ENCODE results near the gene CNOT6L. TPM values are rescaled to one million over a fixed set of nuclear protein-coding genes. Genes with fewer than 3 reads are reported as not detected.
"Not testable (repeated sequence)": the region's sequence is repeated elsewhere in the genome, so short reads cannot be mapped to it uniquely, and the experiment has no call there.

CNOT6L gene
- total and polyA plus RNA-seq, 2 experiments from 2014 or later, result 6.5 to 9.2 TPM

- Histone ChIP-seq H3K9ac (no peak overlapping the region), H3K27ac (no peak overlapping the region), H3K4me2 (ENCODE audit: unreplicated experiment) (no peak overlapping the region), H3K4me1 (ENCODE audit: insufficient read depth) (no peaks in the 10 kb centered on the region), H3K9me2 (ENCODE audit: insufficient read depth) (no peaks in the 10 kb centered on the region), H3K4me3 (no peak overlapping the region), H4K20me1 (ENCODE audit: insufficient read depth) (no peaks in the 10 kb centered on the region), H3K9me3 (ENCODE audit: low read depth) (no peaks in the 10 kb centered on the region), H3F3A (ENCODE audit: insufficient read depth) (no peaks in the 10 kb centered on the region), H3K36me3 (ENCODE audit: low read depth) (0 out of 2 replicates have a peak, but pooled peaks cover 13% of the 10 kb centered on the region), H3K27me3 (replicated peaks; ENCODE audit: insufficient read depth) (no peaks in the 10 kb centered on the region), H3K79me2 (ENCODE audit: insufficient read depth) (no peaks in the 10 kb centered on the region), H2AFZ (no peak overlapping the region)
- 96 to 100% methylated on average over 1 of the region's 1 CpG for WGBS, 2 experiments (ENCODE audit: low coverage in 1 of 2, low lambda C conversion rate in 2 of 2, missing lambda C conversion rate in 2 of 2)
- DNase-seq, result no peak
- TF ChIP-seq EZH2phosphoT487 (IDR thresholded peaks at IDR 0.05; ENCODE audit: insufficient read depth, low read depth) (no peak), EZH2 (IDR thresholded peaks at IDR 0.05; ENCODE audit: insufficient read depth, poor library complexity, severe bottlenecking) (no peak)
- in situ Hi-C loops (cut with MboI), result no loop called here
Observed at GRCh38 chr4:77728420-77728819, 90.7 kb downstream of the CNOT6L start.

GRCh38 chr4:77721073-77721472 lies 98.1 kb downstream of the CNOT6L start:
- Histone ChIP-seq H3K27ac (no peak overlapping the region), H3K79me2 (ENCODE audit: insufficient read depth) (no peaks in the 10 kb centered on the region), H2AFZ (no peak overlapping the region), H3K36me3 (ENCODE audit: low read depth) (0 out of 2 replicates have a peak, but pooled peaks cover 19% of the 10 kb centered on the region), H3K4me2 (ENCODE audit: unreplicated experiment) (no peak overlapping the region), H3K27me3 (replicated peaks; ENCODE audit: insufficient read depth) (no peaks in the 10 kb centered on the region), H3K9me3 (ENCODE audit: low read depth) (no peaks in the 10 kb centered on the region), H3F3A (ENCODE audit: insufficient read depth) (no peaks in the 10 kb centered on the region), H3K9me2 (ENCODE audit: insufficient read depth) (no peaks in the 10 kb centered on the region), H3K4me1 (ENCODE audit: insufficient read depth) (no peaks in the 10 kb centered on the region), H3K4me3 (no peak overlapping the region), H3K9ac (no peak overlapping the region), H4K20me1 (ENCODE audit: insufficient read depth) (no peaks in the 10 kb centered on the region)
- in situ Hi-C loops (cut with MboI), result no loop called here
- no peak for DNase-seq
- no peak for TF ChIP-seq EZH2 (IDR thresholded peaks at IDR 0.05; ENCODE audit: insufficient read depth, poor library complexity, severe bottlenecking)
- no peak for TF ChIP-seq EZH2phosphoT487 (IDR thresholded peaks at IDR 0.05; ENCODE audit: insufficient read depth, low read depth)

- H3K4me3 ChIP-seq; H3K9ac ChIP-seq; H3K27me3 ChIP-seq (replicated peaks; ENCODE audit: insufficient read depth); H3K9me3 ChIP-seq (ENCODE audit: low read depth); H4K20me1 ChIP-seq (ENCODE audit: insufficient read depth); in situ Hi-C loops (cut with MboI); H3K79me2 ChIP-seq (ENCODE audit: insufficient read depth); H3K4me2 ChIP-seq (ENCODE audit: unreplicated experiment); DNase-seq; H3F3A ChIP-seq (ENCODE audit: insufficient read depth); H3K27ac ChIP-seq; H3K4me1 ChIP-seq (ENCODE audit: insufficient read depth); H3K9me2 ChIP-seq (ENCODE audit: insufficient read depth); H2AFZ ChIP-seq: not testable (repeated sequence)
- H3K36me3 ChIP-seq (ENCODE audit: low read depth), result 0 out of 2 replicates have a peak, but pooled peaks cover 12% of the 10 kb centered on the region
- WGBS, 2 experiments (ENCODE audit: low coverage in 1 of 2, low lambda C conversion rate in 2 of 2, missing lambda C conversion rate in 2 of 2), result 80 to 87% methylated on average over 3 of the region's 3 CpGs
Observed at GRCh38 chr4:77718500-77718899, 100.7 kb downstream of the CNOT6L start.

GRCh38 chr4:77715414-77716290 lies 103.5 kb downstream of the CNOT6L start:
- no peaks in the 10 kb centered on the region for H3F3A ChIP-seq (ENCODE audit: insufficient read depth)
- in situ Hi-C loops (cut with MboI), result no loop called here
- no peak overlapping the region for H2AFZ ChIP-seq
- no peak for DNase-seq
- H3K4me2 ChIP-seq (ENCODE audit: unreplicated experiment), result no peak overlapping the region
- no peaks in the 10 kb centered on the region for H3K9me2 ChIP-seq (ENCODE audit: insufficient read depth)
- no peak for TF ChIP-seq EZH2 (IDR thresholded peaks at IDR 0.05; ENCODE audit: insufficient read depth, poor library complexity, severe bottlenecking)
- no peak for TF ChIP-seq EZH2phosphoT487 (IDR thresholded peaks at IDR 0.05; ENCODE audit: insufficient read depth, low read depth)
- H3K36me3 ChIP-seq (ENCODE audit: low read depth), result 0 out of 2 replicates have a peak, but pooled peaks cover 18% of the 10 kb centered on the region
- no peaks in the 10 kb centered on the region for H3K4me1 ChIP-seq (ENCODE audit: insufficient read depth)
- no peaks in the 10 kb centered on the region for H3K9me3 ChIP-seq (ENCODE audit: low read depth)
- H3K79me2 ChIP-seq (ENCODE audit: insufficient read depth), result no peaks in the 10 kb centered on the region
- no peak overlapping the region for H3K4me3 ChIP-seq
- H3K9ac ChIP-seq, result no peak overlapping the region
- H4K20me1 ChIP-seq (ENCODE audit: insufficient read depth), result no peaks in the 10 kb centered on the region
- H3K27me3 ChIP-seq (replicated peaks; ENCODE audit: insufficient read depth), result no peaks in the 10 kb centered on the region
- 98 to 100% methylated on average over 3 of the region's 3 CpGs for WGBS, 2 experiments (ENCODE audit: low coverage in 1 of 2, low lambda C conversion rate in 2 of 2, missing lambda C conversion rate in 2 of 2)
- no peak overlapping the region for H3K27ac ChIP-seq

Data from GM23248 (cell line).